ENCODE data around the gene MPHOSPH6.

The MPHOSPH6 gene

DNA sequence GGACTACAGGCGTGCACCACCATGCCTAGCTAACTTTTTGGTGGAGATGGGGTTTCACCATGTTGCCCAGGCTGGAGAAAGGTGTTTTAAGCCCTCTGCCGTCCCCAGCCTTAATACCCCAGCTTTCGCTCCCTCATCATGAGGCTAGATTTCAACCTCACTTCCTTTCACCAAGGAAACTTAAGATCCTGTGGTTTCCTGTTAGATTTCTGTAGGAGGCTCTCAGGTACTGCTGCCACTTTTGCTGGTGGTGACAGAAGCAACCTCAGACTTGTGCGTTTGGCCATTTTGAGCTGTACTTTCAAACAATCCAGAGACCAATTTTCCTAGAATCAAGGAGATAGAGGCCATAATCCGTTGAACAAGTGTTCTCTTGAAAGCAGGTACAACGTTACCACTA, 36.2 kb downstream of the MPHOSPH6 start:
- no peak overlapping the region for H3K23ac ChIP-seq (ENCODE audit: low read length)
- no peaks in the 10 kb centered on the region for H3K79me1 ChIP-seq (ENCODE audit: low read length)
- no peak overlapping the region for H3K4me3 ChIP-seq (ENCODE audit: low read depth, low read length)
- H3K9ac ChIP-seq (ENCODE audit: low read length): no peak overlapping the region
- H3K4me1 ChIP-seq (ENCODE audit: control insufficient read depth in 1 of 2, insufficient read depth in 2 of 2, low read length in 2 of 2): peaks cover 2 to 3% of the 10 kb centered on the region in 2 experiments
- H2BK12ac ChIP-seq (ENCODE audit: low read length): no peak overlapping the region
- DNase-seq: no peak
- no peak overlapping the region for H2BK5ac ChIP-seq (ENCODE audit: low read depth, low read length, poor library complexity)
- H3K4ac ChIP-seq (ENCODE audit: low read depth, low read length): no peak overlapping the region
- H3K9me3 ChIP-seq (ENCODE audit: insufficient read depth, low read depth, low read length): no peaks in the 10 kb centered on the region
- H3K27ac ChIP-seq (ENCODE audit: low read depth, low read length): no peak overlapping the region
- no peak overlapping the region for H2AK5ac ChIP-seq (ENCODE audit: low read length)
- H4K12ac ChIP-seq (ENCODE audit: low read depth, low read length): no peak overlapping the region
- no peak overlapping the region for H4K91ac ChIP-seq (ENCODE audit: low read depth, low read length)
- H3K14ac ChIP-seq (ENCODE audit: low read length): no peak overlapping the region
- H3K79me2 ChIP-seq (ENCODE audit: control insufficient read depth, insufficient read depth, low read length, poor library complexity): no peaks in the 10 kb centered on the region
- H2AFZ ChIP-seq (ENCODE audit: insufficient read depth, low read length, poor library complexity): no peak overlapping the region
- no CpG with 5 or more reads among the region's 6 CpGs for WGBS (ENCODE audit: extremely low coverage, insufficient coverage, insufficient read length)
- no peaks in the 10 kb centered on the region for H3K27me3 ChIP-seq (ENCODE audit: insufficient read depth, low read length)
- H3K36me3 ChIP-seq (ENCODE audit: control insufficient read depth in 1 of 2, insufficient read depth in 2 of 2, low read length in 2 of 2): no peaks in the 10 kb centered on the region
- no peak overlapping the region for H3K4me2 ChIP-seq (ENCODE audit: low read length)
- no peak overlapping the region for H4K8ac ChIP-seq (ENCODE audit: low read depth, low read length)
- H2BK120ac ChIP-seq (ENCODE audit: insufficient read depth, low read length, poor library complexity): no peak overlapping the region
- H3K18ac ChIP-seq (ENCODE audit: low read length): no peak overlapping the region

DNA sequence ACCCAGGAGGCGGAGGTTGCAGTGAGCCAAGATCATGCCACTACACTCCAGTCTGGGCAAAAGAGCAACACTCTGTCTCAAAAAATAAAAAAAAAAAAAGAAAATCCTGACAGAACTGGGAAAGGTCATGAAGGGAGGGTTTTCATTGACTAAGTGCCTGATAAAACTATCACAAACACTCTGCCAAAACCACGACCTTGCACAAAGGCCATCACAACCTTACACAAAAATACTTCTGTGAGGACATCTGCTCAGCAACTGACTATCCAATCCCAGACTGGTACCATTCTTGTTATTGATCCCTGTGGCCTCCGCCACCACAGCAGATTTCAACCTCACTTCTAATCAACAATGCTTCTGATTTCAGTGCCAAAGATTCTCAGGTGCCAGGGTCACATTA, 40.1 kb downstream of the MPHOSPH6 start:
- no peaks in the 10 kb centered on the region for H3K9me3 ChIP-seq (ENCODE audit: insufficient read depth, low read depth, low read length)
- no peaks in the 10 kb centered on the region for H3K27me3 ChIP-seq (ENCODE audit: insufficient read depth, low read length)
- no peak overlapping the region for H3K4me2 ChIP-seq (ENCODE audit: low read length)
- H3K79me2 ChIP-seq (ENCODE audit: control insufficient read depth, insufficient read depth, low read length, poor library complexity): no peaks in the 10 kb centered on the region
- no CpG with 5 or more reads among the region's 3 CpGs for WGBS (ENCODE audit: extremely low coverage, insufficient coverage, insufficient read length)
- no peak overlapping the region for H3K18ac ChIP-seq (ENCODE audit: low read length)
- no peak overlapping the region for H4K12ac ChIP-seq (ENCODE audit: low read depth, low read length)
- no peak overlapping the region for H2BK12ac ChIP-seq (ENCODE audit: low read length)
- no peak overlapping the region for H3K23ac ChIP-seq (ENCODE audit: low read length)
- H3K79me1 ChIP-seq (ENCODE audit: low read length): no peaks in the 10 kb centered on the region
- H4K91ac ChIP-seq (ENCODE audit: low read depth, low read length): no peak overlapping the region
- H3K14ac ChIP-seq (ENCODE audit: low read length): no peak overlapping the region
- no peak overlapping the region for H2AFZ ChIP-seq (ENCODE audit: insufficient read depth, low read length, poor library complexity)
- no peak overlapping the region for H3K4me3 ChIP-seq (ENCODE audit: low read depth, low read length)
- H2AK5ac ChIP-seq (ENCODE audit: low read length): no peak overlapping the region
- H4K8ac ChIP-seq (ENCODE audit: low read depth, low read length): no peak overlapping the region
- DNase-seq: no peak
- no peak overlapping the region for H3K4ac ChIP-seq (ENCODE audit: low read depth, low read length)
- H2BK5ac ChIP-seq (ENCODE audit: low read depth, low read length, poor library complexity): no peak overlapping the region
- H3K4me1 ChIP-seq (ENCODE audit: control insufficient read depth in 1 of 2, insufficient read depth in 2 of 2, low read length in 2 of 2): no peaks in the 10 kb centered on the region
- no peak overlapping the region for H3K9ac ChIP-seq (ENCODE audit: low read length)
- H3K27ac ChIP-seq (ENCODE audit: low read depth, low read length): no peak overlapping the region
- no peak overlapping the region for H2BK120ac ChIP-seq (ENCODE audit: insufficient read depth, low read length, poor library complexity)
- H3K36me3 ChIP-seq (ENCODE audit: control insufficient read depth in 1 of 2, insufficient read depth in 2 of 2, low read length in 2 of 2): no peaks in the 10 kb centered on the region

DNA sequence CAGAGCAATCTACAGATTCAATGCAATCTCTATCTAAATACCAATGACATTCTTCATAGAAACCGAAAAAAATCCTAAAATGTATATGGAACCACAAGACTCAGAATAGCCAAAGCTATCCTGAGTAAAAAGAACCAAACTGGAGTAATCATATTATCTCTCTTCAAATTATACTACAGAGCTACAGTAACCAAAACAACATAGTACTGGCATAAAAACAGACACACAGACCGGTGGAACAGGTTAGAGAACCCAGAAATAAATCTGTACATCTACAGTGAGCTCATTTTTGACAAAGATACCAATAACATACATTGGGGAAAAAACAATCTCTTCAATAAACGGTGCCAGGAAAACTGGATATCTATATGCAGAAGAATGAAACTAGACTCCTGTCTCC, 45.4 kb downstream of the MPHOSPH6 start:
- Histone ChIP-seq H3K4me1 (ENCODE audit: control insufficient read depth in 1 of 2, insufficient read depth in 2 of 2, low read length in 2 of 2) (no peaks in the 10 kb centered on the region), H3K18ac (ENCODE audit: low read length) (no peak overlapping the region), H3K4me2 (ENCODE audit: low read length) (no peak overlapping the region), H3K9ac (ENCODE audit: low read length) (no peak overlapping the region), H2AK5ac (ENCODE audit: low read length) (no peak overlapping the region), H4K12ac (ENCODE audit: low read depth, low read length) (no peak overlapping the region), H3K14ac (ENCODE audit: low read length) (no peak overlapping the region), H3K36me3 (ENCODE audit: control insufficient read depth in 1 of 2, insufficient read depth in 2 of 2, low read length in 2 of 2) (no peaks in the 10 kb centered on the region), H3K23ac (ENCODE audit: low read length) (no peak overlapping the region), H3K27me3 (ENCODE audit: insufficient read depth, low read length) (no peaks in the 10 kb centered on the region), H4K91ac (ENCODE audit: low read depth, low read length) (no peak overlapping the region), H3K4ac (ENCODE audit: low read depth, low read length) (no peak overlapping the region), H2BK12ac (ENCODE audit: low read length) (no peak overlapping the region), H3K79me1 (ENCODE audit: low read length) (no peaks in the 10 kb centered on the region), H3K4me3 (ENCODE audit: low read depth, low read length) (no peak overlapping the region), H2BK120ac (ENCODE audit: insufficient read depth, low read length, poor library complexity) (no peak overlapping the region), H4K8ac (ENCODE audit: low read depth, low read length) (no peak overlapping the region), H2BK5ac (ENCODE audit: low read depth, low read length, poor library complexity) (no peak overlapping the region), H2AFZ (ENCODE audit: insufficient read depth, low read length, poor library complexity) (no peak overlapping the region), H3K79me2 (ENCODE audit: control insufficient read depth, insufficient read depth, low read length, poor library complexity) (no peaks in the 10 kb centered on the region), H3K27ac (ENCODE audit: low read depth, low read length) (no peak overlapping the region), H3K9me3 (ENCODE audit: insufficient read depth, low read depth, low read length) (no peaks in the 10 kb centered on the region)
- WGBS (ENCODE audit: extremely low coverage, insufficient coverage, insufficient read length): no CpG with 5 or more reads among the region's 3 CpGs
- peak in 1 of 2 donors; percentile 59 for DNase-seq

DNA sequence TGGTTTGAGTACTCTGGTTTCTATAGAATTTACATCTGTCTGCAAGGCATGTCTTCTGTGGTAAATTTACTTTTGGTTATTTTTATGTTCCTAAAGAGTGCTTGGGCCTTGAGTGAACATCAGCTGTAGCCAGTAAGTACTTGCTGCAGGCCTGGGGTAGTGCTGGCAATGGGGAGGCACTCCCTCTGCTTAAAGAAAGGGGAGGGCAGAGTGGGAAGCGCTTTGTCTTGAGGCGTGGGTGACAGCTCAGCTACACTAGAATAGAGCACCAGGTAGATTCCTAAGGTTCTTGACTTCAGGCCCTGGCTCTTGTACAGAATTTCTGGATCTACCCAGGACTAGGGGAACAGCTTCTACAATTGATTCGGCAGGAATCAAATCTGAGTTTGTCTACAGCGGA, 50.6 kb downstream of the MPHOSPH6 start:
- no peaks in the 10 kb centered on the region for H3K36me3 ChIP-seq (ENCODE audit: control insufficient read depth in 1 of 2, insufficient read depth in 2 of 2, low read length in 2 of 2)
- no peaks in the 10 kb centered on the region for H3K27me3 ChIP-seq (ENCODE audit: insufficient read depth, low read length)
- H3K4me2 ChIP-seq (ENCODE audit: low read length): no peak overlapping the region
- H2BK120ac ChIP-seq (ENCODE audit: insufficient read depth, low read length, poor library complexity): no peak overlapping the region
- no peaks in the 10 kb centered on the region for H3K9me3 ChIP-seq (ENCODE audit: insufficient read depth, low read depth, low read length)
- no peak overlapping the region for H2AFZ ChIP-seq (ENCODE audit: insufficient read depth, low read length, poor library complexity)
- H2BK12ac ChIP-seq (ENCODE audit: low read length): no peak overlapping the region
- no peaks in the 10 kb centered on the region for H3K79me1 ChIP-seq (ENCODE audit: low read length)
- H4K91ac ChIP-seq (ENCODE audit: low read depth, low read length): no peak overlapping the region
- H3K18ac ChIP-seq (ENCODE audit: low read length): no peak overlapping the region
- H3K27ac ChIP-seq (ENCODE audit: low read depth, low read length): no peak overlapping the region
- no peaks in the 10 kb centered on the region for H3K4me1 ChIP-seq (ENCODE audit: control insufficient read depth in 1 of 2, insufficient read depth in 2 of 2, low read length in 2 of 2)
- no peak overlapping the region for H4K8ac ChIP-seq (ENCODE audit: low read depth, low read length)
- H2BK5ac ChIP-seq (ENCODE audit: low read depth, low read length, poor library complexity): no peak overlapping the region
- DNase-seq: no peak
- H3K4ac ChIP-seq (ENCODE audit: low read depth, low read length): no peak overlapping the region
- no peak overlapping the region for H3K23ac ChIP-seq (ENCODE audit: low read length)
- WGBS (ENCODE audit: extremely low coverage, insufficient coverage, insufficient read length): no CpG with 5 or more reads among the region's 4 CpGs
- H3K79me2 ChIP-seq (ENCODE audit: control insufficient read depth, insufficient read depth, low read length, poor library complexity): no peaks in the 10 kb centered on the region
- no peak overlapping the region for H4K12ac ChIP-seq (ENCODE audit: low read depth, low read length)
- H3K14ac ChIP-seq (ENCODE audit: low read length): no peak overlapping the region
- H3K4me3 ChIP-seq (ENCODE audit: low read depth, low read length): no peak overlapping the region
- no peak overlapping the region for H3K9ac ChIP-seq (ENCODE audit: low read length)
- no peak overlapping the region for H2AK5ac ChIP-seq (ENCODE audit: low read length)

Measured in trophoblast cell (in vitro differentiated cells and primary cell).